NCI-H748 treated with DMSO at 0.1 percent for 48 hours (cell line): Measurements from ENCODE around the gene APOBEC2.

Experiments
- DNase-seq: peaks from one replicate; lab custom pipeline; 2025; lab: John Stamatoyannopoulos, UW

The APOBEC2 gene

DNA sequence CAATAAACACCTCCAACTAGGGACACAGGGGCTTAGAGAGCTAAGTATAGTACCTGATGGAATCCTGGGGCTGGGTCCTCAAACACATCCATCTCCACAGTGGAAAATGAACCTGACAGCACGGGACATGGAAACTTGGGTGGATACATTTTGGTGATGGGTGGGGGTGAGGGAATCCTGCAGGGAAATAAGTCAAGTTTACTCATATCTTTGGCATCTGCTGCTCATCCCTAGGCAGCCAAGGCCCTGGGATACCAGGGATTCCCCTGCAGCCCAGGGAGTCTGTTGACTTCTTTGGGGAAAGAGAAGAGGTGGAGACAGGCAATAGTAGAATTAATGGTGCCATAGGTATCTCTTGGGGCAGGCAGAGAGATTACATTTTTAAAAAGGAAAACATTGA is 6.6 kb downstream of the APOBEC2 start:
- DNase-seq, result no peak

GRCh38 chr6:41061196-41061726 is 8.3 kb downstream of the APOBEC2 start:
- no peak for DNase-seq

GRCh38 chr6:41062056-41062455 is 9.1 kb downstream of the APOBEC2 start:
- no peak for DNase-seq

GRCh38 chr6:41063884-41064285 is 10.9 kb downstream of the APOBEC2 start:
- no peak for DNase-seq

DNA sequence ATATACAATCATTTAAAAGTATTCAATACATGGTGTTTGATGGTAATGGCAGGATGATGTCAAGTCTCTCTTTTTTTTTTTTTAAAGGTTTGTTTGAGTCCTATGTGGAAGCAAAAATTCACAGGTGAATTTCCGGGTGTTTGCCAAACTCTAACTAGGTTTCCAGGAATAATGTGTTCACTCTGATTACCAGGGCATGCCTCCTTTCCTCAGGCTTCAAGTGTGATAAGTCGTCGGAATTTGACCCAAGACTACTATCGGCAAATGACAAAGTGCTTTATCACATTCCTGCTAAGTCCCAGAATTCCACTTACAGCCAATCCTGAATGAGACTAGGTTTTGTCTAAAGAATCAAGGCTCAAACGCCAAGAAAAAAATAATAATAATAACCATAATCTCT is 11.8 kb downstream of the APOBEC2 start:
- DNase-seq, result no peak

DNA sequence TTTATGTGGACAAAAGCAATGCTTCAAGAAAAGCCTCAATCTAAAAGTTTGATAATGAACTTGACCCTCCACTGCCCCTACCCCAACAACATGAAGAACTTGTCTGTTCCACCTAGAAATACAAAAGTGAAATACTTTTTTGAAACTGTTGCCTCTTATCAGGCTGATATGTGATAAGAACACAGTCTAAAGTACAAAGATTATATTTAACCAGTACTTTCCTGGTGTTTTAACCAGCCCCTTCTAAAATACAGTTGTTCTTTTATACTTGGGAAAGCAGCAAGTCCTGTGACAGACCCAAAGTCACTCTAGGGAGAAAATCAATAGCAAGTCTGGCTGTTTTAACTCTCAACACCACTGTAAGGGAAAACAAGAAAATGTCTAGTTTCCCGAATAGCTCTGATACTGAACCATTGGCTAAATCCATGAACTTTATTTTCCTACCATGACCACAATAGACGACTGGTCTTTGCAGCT is 12.6 kb downstream of the APOBEC2 start:
- DNase-seq, result no peak

GRCh38 chr6:41066867-41067304 is 13.9 kb downstream of the APOBEC2 start:
- DNase-seq, result peak; percentile 76

DNA sequence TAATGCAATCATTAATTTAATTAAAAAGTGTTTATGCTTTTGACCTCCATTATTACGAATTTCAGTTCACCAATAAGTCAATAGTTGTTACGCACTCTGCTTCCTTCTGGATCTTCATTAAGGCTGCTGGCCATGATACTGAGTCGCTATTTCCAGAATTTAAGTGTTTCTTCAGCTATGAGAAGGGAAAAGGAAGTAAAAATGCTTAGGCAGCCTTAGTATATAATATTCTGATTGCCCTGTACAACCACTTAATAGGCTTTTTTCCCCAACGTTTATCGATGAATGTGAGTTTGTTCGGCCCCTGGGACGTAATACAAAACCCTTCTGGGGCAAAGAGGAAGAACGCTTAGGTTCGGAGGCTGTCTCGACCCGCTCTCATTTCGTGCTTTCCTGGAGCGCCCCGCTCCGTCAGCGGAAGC is 18.5 kb downstream of the APOBEC2 start:
- DNase-seq, result no peak

GRCh38 chr6:41071923-41072835 is 19.2 kb downstream of the APOBEC2 start, which contains the start of gene OARD1:
Gene OARD1, minus strand, starts transcription at chr6:41072356. Its CDS starts 722 bp downstream, at chr6:41071634.
- peak; percentile 100 for DNase-seq

- peak; percentile 100 for DNase-seq
These were observed 19.8 kb downstream of the APOBEC2 start, which contains the start of gene NFYA for GRCh38 chr6:41072836-41073202. Gene NFYA, plus strand, starts transcription at chr6:41072974. Its CDS starts 6,116 bp downstream, at chr6:41079090.

DNA sequence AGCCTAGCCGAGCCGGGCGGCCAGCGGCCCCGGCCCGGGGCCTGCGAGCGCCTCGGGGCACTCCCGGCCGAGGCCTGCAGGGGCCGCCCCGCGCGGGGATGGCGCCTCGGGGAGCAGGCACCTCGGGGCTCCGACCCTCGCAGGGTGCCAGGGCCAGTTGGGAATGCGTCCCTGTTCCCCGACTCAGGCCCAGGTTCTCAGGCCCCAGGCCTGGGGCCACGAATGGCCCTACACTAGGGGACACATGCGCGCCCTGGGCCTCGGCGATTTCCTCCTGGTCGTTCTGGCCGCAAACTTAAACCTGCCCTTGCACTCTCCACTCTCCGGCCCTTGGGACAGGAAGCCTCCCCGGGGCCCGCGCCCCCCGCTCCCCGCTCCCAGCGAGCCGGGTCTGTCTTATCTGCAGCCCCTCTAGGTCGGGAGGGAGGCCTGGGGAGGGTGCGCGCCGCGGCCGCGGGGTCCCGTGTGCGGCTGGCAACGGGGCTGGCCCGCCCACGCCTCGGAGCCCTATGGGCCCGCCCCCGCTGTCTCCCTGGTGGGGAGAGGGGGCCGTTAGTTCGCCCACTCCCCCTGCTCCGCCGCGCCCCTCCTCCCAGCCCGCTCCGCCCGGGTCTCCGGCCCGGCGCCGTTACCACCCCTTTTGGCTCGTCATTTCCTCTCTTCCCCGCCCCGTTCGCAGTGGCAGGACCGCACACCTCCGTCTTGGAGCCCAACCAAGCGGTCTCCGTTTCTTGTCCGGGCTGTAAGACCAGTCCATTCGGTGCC is 20.4 kb downstream of the APOBEC2 start:
- DNase-seq, result peak; percentile 88

DNA sequence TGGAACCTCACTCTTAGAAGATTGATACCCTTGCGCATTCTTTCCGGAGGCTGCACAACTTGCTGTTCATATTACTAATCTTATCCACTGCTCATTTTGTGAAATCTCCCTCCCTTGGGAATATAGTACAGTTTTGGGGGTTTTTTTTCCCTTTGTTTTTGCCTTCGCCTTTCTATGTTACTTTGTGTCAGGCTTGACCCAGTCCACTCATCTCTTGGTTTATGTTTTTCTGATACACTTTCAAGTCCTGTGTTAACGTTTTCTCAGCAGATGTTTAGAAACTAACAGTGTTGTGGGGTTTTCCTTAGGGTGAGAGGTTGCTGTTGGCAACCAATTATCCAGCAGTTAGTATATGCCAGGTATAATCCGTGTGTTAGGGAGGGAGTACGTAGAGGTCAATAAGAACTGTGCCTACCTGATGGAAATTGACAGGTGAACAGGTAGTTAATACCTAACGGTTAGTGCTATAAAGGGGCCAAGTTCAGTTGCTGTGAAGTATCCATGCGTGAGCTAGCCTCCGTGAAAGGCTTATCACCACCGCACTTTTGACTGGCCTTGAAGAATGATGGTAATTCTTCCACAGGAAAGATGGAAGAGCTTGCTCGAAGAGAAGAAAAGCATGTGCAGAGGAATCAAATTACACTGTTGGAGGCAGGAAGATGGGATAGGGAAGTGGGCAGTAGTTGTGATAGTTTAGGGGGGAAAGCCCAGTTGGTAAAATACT is 21.1 kb downstream of the APOBEC2 start:
- DNase-seq, result peak; percentile 51

DNA sequence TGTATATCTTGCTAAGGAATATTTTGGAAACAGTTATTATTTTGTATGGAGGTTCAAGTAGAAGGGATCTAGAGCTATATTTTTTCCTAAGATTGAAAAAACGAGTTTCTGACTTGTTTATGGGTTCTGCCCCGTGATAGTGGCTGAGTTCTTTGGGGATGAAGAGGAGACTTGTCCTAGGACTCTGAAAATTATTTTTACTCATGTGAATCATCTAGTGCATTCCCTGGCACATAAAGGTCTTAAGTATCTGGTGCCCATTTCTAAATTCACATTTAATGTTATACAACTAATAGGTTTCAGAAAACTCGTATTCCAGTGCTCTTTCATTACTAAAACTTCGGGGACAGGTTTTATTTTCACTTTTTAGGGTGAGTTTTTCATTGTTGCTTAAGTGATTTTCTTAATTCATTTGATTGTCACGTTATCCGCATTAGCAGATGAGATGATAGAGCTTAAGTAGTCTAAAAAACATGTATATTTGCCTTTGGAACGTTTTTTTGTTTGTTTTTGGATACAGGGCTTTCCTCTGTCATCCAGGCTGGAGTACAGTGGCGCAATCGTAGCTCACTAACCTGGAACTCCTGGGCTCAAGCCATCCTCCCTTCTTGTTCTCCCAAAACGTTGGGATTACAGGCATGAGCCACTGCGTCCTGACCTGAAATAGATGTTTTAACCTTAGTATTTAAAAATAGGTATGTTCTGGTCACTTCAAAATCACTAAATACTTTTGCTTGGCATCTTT is 21.9 kb downstream of the APOBEC2 start:
- no peak for DNase-seq

DNA sequence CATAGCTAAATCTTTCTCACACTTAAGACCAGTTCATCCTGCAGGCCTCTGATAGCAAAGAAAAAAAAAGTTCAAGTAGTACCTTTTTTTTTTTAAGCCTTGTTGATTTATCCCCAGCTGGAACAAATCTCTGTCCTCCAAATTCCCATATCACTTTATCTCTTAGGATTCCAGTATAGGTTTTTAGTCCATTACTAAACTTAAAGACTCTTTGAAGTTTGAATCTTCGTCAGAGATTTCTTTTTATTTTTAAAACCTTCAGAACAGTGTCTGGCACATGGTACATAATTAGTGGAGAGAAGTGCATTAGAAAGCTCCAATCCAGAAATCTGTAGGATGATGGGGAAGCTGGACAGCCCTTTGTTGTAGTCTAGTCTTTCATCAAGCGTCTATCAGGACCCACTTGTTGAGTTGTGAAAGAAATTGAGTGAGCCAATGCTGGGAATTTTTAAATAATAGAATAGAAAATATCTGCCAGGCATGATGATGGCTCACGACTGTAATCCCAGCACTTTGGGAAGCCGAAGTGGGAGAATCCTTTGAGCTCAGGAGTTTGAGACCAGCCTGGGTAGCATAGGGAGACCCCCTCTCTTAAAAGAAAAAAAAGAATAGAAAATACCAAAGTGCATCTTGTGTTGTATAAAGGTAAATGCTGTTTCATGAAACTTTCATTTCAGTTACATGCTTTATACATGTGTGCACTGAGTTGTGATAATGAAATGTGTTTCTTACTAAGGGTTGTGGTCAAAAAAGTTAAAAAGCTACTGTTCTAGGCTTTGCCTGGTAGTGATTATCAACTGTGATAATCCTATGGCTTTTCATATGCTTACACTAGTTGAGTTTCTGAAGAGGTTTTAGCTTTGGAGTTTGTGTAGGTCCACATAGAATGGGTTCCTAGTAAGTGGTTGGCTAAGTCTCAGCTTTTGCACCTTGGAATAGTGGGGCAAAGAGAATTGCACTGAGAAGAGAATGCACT is 22.9 kb downstream of the APOBEC2 start:
- DNase-seq, result no peak

- no peak for DNase-seq
These were observed 24.5 kb downstream of the APOBEC2 start for GRCh38 chr6:41077536-41077935.

DNA sequence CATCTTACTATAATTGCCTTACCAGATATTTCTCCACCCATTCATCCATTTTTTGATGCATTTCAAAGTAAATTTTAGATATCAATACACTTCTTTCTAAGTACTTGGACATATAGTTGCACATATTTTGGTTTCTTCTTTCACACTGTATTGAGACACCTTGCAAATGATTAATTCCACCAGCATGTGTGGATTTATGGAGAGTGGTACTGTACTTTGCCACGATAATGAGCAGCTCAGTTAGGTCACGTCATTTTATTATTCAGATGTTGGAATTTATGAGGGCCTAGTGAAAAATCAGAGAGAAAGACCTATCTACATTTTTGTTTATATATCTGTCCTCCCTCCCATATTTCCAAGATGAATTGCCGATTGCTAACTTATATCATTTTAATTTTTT is 25.1 kb downstream of the APOBEC2 start:
- DNase-seq, result no peak

DNA sequence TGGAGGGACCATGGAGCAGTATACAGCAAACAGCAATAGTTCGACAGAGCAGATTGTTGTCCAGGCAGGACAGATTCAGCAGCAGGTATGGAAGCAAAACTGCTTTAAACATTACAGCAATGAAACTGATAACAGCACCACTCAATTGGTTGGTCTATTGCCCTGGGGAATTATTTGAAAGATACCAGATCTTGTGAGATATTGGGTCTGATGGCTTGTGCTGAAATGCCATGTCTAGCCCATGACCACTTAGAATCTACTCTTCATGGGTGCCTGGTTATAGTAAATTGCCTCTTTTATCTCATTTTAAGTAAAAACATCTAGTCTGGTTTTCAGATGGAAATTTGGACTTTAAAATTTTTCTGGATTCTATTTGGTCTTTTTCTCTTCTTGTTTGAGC is 26.1 kb downstream of the APOBEC2 start:
- DNase-seq, result no peak

DNA sequence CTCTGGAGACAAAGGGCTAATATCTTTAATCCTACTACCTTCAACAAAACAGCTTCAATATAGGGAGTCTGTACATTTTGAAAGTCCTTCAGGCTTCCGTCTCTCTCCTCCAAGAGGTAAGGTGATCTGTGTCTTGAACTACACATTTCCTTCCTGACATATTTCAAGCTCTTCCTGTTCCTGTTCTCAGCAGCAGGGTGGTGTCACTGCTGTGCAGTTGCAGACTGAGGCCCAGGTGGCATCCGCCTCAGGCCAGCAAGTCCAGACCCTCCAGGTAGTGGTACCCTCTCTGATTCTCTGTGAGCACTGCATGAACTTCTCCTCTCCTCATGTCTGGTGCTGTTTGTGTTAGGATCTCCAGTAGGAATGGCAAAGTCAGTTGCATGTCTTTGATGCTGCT is 27.6 kb downstream of the APOBEC2 start:
- DNase-seq, result no peak

DNA sequence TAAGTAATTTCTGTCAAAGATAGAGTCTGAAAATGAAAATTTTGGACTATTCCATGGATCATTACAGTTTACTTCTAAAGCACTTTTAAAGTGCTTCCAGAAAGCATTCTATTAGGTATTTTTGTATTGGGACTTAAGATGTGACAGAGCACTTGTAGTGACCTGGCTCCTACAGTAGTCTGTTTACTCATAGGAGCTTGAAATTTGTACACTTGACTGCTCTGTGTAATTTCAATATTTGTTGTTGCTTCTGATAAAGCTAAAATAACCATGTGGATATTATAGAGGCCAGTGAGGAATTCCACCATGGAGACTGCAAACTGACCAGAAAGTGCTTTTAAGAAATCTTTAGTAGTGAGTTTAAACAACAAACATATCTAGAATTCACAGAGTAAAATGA is 30.1 kb downstream of the APOBEC2 start:
- no peak for DNase-seq

DNA sequence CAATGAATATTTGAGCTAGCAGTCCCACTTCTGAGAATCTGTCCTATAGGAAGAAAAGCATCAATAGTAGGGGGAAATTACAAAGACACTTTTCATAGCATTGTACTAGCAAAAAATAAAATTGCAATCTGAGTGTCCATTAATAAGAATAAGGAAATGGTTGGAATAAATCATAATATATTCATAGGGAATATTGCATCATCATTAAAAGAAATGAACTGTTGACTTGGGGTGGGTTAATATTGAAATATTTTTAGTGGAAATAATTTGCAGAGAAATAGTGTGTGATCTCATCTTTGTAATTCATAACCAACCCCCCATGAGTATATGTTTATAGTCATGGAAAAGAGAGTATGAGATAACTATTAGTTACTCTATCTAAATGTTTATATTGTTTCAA is 32.2 kb downstream of the APOBEC2 start:
- DNase-seq, result no peak
